NOMO-1 treated with dmso at 0.1 percent for 144 hours (cell line): ENCODE data around the gene GRM2.
A peak's percentile ranks its signal among the peaks of the same experiment; 100 is the strongest.

Experiments
- DNase-seq: peaks from one replicate; lab custom pipeline; 2025; ENCODE audit not compliant: unreplicated experiment; lab: John Stamatoyannopoulos, UW

Gene GRM2

GRCh38 chr3:51704511-51704950 is 2.3 kb upstream of the GRM2 start:
- no peak for DNase-seq

- no peak for DNase-seq
Measured at GRCh38 chr3:51705276-51706020, 1.4 kb upstream of the GRM2 start.

GRCh38 chr3:51706021-51706485 is 815 bp upstream of the GRM2 start:
- no peak for DNase-seq

- no peak for DNase-seq
Measured at GRCh38 chr3:51708216-51708845, 1.5 kb downstream of the GRM2 start.

GRCh38 chr3:51709004-51709420 is 2.1 kb downstream of the GRM2 start:
- no peak for DNase-seq

GRCh38 chr3:51709675-51710074 is 2.8 kb downstream of the GRM2 start:
- no peak for DNase-seq

- DNase-seq, result no peak
Measured at GRCh38 chr3:51710631-51711351, 3.9 kb downstream of the GRM2 start.

- no peak for DNase-seq
Measured at GRCh38 chr3:51711352-51712037, 4.6 kb downstream of the GRM2 start.

- no peak for DNase-seq
Measured at GRCh38 chr3:51712038-51712420, 5.2 kb downstream of the GRM2 start.

GRCh38 chr3:51712511-51712931 is 5.7 kb downstream of the GRM2 start:
- DNase-seq, result no peak

- DNase-seq, result no peak
Measured at GRCh38 chr3:51712963-51713362, 6.1 kb downstream of the GRM2 start.

- DNase-seq, result no peak
Measured at GRCh38 chr3:51715231-51715976, 8.5 kb downstream of the GRM2 start.

GRCh38 chr3:51715977-51716294 is 9.1 kb downstream of the GRM2 start:
- no peak for DNase-seq

- DNase-seq, result no peak
Measured at GRCh38 chr3:51716805-51717204, 9.9 kb downstream of the GRM2 start.

GRCh38 chr3:51717446-51717845 is 10.6 kb downstream of the GRM2 start:
- no peak for DNase-seq

GRCh38 chr3:51717947-51718346 is 11.1 kb downstream of the GRM2 start:
- DNase-seq, result no peak

GRCh38 chr3:51718547-51719409 is 11.9 kb downstream of the GRM2 start:
- peak; percentile 55 for DNase-seq

GRCh38 chr3:51719410-51720025 is 12.7 kb downstream of the GRM2 start:
- no peak for DNase-seq

GRCh38 chr3:51720292-51721061 is 13.6 kb downstream of the GRM2 start:
- DNase-seq, result no peak
